HG02763 (cell line): ENCODE measurements around the gene UGT1A3.
"Not testable (repeated sequence)": the region's sequence is repeated elsewhere in the genome, so short reads cannot be mapped to it uniquely, and the experiment has no call there.

ENCODE experiments used
- ATAC-seq: cut with Tn5 transposase; IDR thresholded peaks from one replicate; pipeline ENCODE4 v1.9.1; 2021; ENCODE audit warnings: mild to moderate bottlenecking, moderate library complexity; ENCODE audit not compliant: unreplicated experiment

The UGT1A3 gene

GRCh38 chr2:233707940-233708644 lies 20.8 kb upstream of the UGT1A3 start:
- ATAC-seq = no peak

DNA sequence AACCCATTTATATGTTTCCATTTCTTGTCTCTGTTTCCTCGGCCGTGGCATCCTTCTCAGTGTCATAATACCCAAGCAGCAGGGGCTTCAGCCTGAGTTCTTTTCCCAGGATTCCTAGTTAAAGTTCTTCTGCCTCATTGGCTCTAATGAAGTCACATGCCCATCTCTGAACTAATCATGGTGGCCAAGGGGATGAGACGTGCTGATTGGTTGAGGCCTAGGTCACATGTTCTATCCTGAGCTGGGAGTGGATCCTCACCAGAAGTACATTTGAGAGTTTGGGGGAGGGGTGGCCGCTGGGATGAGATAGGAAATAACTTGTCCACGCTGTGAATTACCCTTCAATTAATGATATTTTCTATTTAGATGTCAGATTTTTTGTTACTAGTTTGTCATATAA lies 19.9 kb upstream of the UGT1A3 start:
- no peak for ATAC-seq

- no peak for ATAC-seq
These were observed 17.4 kb upstream of the UGT1A3 start for GRCh38 chr2:233711312-233712008.

DNA sequence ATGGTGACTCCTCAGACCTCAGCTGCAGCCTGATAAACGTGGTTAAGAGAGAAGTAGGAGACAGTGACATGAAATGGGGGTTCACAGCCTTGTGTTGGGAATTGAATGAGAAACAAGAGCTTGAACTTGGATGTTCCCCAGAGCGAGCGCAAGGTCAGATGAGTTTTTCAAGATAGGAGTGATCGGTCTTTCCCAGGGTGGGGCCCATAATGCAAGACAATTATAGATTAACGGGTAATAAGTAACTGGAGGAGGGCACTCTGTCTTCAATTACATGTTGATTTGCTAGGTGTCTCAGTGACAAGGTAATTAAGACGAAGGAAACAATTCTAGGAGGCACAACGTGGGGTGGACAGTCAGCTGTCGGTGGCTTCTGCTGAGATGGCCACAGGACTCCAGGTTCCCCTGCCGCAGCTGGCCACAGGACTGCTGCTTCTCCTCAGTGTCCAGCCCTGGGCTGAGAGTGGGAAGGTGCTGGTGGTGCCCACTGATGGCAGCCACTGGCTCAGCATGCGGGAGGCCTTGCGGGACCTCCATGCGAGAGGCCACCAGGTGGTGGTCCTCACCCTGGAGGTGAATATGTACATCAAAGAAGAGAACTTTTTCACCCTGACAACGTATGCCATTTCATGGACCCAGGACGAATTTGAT lies 16.1 kb upstream of the UGT1A3 start, which contains the start of gene UGT1A5:
TSS of gene UGT1A5 (plus strand) at position 297 of the 651 bp plus-strand sequence. CDS start at position 382, 85 bp downstream.
- ATAC-seq = no peak

DNA sequence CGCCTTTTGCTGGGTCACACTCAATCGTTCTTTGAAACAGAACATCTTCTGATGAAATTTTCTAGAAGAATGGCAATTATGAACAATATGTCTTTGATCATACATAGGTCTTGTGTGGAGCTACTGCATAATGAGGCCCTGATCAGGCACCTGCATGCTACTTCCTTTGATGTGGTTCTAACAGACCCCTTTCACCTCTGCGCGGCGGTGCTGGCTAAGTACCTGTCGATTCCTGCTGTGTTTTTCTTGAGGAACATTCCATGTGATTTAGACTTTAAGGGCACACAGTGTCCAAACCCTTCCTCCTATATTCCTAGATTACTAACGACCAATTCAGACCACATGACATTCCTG lies 15.6 kb upstream of the UGT1A3 start:
- ATAC-seq = no peak

DNA sequence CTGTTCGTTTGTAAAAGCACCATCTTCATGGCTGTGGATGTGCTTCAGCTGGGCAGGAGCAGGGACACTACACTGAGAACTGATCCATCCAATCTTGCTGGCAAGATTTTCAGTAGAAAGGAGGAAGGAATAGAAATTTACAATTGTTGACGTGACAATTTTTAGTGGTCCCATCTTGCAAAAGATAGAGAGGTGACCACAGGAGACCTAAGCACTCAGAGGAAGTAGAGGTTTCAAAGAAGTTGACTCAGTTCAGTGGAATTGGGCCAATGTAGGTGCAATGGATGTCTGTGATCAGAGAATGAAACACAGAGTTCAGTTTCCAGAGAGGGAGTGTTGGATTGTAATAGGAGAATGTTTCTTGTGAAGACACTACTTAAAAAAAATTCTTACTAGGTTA lies 14.7 kb upstream of the UGT1A3 start:
- no peak for ATAC-seq

DNA sequence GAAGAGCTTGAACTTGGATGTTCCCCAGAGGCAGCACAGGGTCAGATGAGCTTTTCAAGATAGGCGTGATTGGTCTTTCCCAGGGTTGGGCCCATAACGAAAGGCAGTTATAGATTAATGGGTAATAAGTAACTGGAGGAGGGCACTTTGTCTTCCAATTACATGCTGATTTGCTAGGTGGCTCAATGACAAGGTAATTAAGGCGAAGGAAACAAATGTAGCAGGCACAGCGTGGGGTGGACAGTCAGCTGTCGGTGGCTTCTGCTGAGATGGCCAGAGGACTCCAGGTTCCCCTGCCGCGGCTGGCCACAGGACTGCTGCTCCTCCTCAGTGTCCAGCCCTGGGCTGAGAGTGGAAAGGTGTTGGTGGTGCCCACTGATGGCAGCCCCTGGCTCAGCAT lies 10.3 kb upstream of the UGT1A3 start, which contains the start of gene UGT1A4:
TSS of gene UGT1A4 (plus strand) at position 185 of the 400 bp plus-strand sequence. CDS start at position 270, 85 bp downstream.
- ATAC-seq = no peak

GRCh38 chr2:233736868-233737653 lies 8.2 kb downstream of the UGT1A3 start:
- ATAC-seq = not testable (repeated sequence)

DNA sequence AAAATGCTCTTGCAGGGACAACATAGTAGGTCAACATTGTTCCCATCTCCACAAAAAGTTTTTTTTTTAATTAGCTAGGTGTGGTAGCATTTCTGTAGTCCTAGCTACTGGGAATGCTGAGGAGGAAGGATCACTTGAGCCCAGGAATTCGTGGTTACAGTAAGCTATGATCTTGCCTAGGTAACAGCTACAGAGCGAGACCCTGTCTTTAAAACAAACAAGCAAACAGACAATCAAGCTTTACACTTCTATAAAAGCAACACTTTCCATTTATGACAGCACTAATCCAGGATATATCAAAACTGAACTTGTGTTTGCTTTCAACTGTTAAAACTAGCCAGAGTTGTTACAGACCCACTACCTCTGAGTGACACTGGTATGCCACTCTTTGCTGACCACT lies 12.0 kb downstream of the UGT1A3 start:
- no peak for ATAC-seq

GRCh38 chr2:233743464-233744259 lies 14.8 kb downstream of the UGT1A3 start:
- ATAC-seq = no peak

DNA sequence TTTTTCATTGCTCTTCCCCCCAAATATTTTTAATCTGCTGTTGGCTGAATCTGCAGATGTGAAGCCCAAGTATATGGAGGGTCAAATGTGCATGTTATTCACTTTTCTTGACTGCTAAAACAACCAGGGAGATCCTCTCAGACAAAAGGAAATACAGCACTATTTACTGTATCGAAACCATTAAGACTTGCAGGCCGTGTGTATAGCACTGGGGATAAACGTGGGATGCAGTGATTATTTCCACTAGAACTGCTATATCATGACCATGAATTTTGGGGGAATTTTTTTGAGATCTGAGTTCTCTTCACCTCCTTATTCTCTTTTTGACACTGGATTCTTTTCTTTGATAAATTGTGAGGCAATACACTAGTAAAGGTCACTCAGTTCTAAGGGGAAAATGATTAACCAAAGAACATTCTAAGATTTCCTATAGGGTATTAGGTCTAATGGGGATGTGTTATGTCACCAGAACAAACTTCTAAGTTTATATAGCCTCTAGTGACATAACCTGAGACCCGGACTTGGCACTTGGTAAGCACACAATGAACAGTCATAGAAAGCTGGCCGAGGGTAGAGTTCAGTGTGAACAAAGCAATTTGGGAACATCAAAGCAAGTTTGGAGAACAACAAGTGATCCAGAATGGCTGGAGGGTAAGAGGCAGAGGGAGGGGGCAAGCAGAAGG lies 16.4 kb downstream of the UGT1A3 start:
- ATAC-seq = no peak

DNA sequence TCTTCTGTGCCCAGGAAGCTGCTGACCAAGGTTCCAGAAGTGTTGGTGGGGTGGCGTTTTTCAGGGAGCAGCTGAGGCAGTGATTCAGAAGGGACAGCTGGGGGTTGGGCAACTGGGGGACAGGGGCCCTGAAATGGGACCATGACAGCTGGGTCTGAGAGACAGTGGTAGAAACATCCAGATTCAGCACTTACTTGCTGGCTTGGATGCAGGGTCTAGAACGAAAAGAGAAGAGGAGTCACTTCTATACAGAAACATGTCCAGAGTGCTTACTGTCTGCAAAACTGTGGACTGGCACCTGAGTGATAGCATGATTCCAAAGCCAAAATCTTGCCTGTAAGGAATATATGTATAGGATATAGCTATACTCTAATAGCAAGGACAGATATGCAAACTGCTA lies 17.0 kb downstream of the UGT1A3 start:
- not testable (repeated sequence) for ATAC-seq

DNA sequence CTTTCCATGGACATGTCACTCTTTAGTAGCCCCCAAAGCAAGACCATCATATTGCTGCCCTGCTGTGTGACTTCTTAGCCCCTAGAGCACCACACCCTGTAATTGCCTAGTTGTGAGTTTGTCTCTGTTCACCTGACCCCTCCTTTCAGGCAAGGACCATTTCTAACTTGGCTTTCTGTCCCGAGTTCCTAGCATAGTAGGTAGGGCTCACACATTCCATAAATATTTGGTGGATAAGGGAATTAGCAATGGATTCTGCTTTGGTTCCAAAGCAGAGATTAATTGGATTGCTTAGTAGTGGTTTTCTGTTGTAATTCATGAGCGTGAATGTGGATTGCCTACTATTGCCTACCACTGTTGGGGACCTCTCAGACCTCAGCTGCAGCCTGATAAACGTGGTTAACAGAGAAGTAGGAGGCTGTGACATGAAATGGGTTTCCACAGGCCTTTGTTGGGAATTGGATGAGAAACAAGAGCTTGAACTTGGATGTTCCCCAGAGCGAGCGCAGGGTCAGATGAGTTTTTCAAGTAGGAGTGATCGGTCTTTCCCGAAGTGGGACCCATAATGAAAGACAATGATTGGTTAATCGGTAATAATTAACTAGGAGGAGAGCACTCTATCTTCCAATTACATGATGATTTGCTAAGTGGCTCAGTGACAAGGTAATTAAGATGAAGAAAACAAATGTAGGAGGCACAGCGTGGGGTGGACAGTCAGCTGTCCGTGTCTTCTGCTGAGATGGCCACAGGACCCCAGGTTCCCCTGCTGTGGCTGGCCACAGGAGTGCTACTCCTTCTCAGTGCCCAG lies 17.8 kb downstream of the UGT1A3 start:
- no peak for ATAC-seq

GRCh38 chr2:233747283-233747544 lies 18.4 kb downstream of the UGT1A3 start:
- ATAC-seq = no peak

DNA sequence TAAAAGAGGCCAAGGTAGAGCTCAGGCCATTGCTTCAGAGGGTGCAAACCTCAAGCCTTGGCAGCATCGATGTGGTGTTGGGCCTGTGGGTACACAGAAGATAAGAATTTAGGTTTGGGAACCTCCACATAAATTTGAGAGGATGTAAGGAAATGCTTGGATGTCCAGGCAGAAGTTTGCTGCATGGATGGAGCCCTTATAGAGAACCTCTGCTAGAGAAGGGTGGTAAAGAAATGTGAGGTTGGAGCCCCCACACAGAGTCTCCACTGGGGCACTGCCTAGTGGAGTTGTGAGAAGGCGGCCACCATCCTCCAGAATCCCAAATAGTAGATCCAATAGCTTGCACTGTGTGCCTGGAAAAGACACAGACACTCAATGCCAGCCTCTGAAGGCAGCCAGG lies 21.8 kb downstream of the UGT1A3 start:
- ATAC-seq = not testable (repeated sequence)

- not testable (repeated sequence) for ATAC-seq
These were observed 22.6 kb downstream of the UGT1A3 start for GRCh38 chr2:233751212-233752009.

GRCh38 chr2:233754872-233755611 lies 26.2 kb downstream of the UGT1A3 start:
- ATAC-seq = no peak
